GM19099 (cell line): ENCODE measurements around the gene ZNF736.

Source experiments
- POLR2A ChIP-seq: IDR thresholded peaks from 3 replicates; pipeline ENCODE4 v1.6.1; 2011; ENCODE audit warnings: low read depth; ENCODE audit not compliant: insufficient read length; ENCODE audit errors: extremely low read depth

ZNF736 gene

GRCh38 chr7:64313740-64314491 lies at the start of gene ZNF736:
Gene ZNF736, plus strand, starts transcription at chr7:64313961. Its CDS starts 190 bp downstream, at chr7:64314151.
- TF ChIP-seq POLR2A: peak; percentile 90

GRCh38 chr7:64266341-64266919 lies 47.3 kb upstream of the ZNF736 start:
- TF ChIP-seq POLR2A: no peak

GRCh38 chr7:64277630-64278029 lies 36.1 kb upstream of the ZNF736 start:
- no peak for TF ChIP-seq POLR2A

DNA sequence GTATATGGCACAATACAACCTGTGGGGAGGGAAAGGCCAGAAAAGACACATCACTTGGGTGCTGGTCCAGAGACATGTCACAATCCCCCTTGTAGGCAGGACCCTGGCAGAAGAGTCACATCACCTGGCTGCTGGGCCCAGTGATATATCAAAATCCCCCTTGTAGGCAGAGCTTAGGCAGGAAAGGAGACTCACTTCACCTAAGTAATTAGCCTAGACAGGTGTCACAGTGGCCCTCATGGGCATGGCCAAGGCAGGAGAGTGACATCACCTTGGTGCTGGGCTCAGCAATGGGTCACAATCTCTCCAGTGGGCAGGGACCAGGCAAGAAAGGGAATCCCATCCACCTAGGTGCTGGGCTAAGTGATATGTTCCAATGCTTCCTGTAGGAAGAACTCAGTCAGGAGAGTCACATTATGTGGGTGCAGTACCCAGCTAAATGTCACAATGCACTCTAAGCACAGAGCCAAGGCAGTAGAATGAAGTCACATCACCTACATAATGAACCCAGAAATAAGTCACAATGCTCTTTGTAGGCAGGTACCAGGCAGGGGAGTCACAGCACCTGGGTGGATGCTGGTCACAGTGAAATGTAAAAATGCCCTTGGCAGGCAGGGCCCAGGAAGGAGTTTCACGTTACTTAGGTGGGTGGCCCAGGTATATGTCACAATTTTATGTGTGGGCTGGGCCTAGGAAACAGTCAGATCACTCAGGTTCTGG lies 18.9 kb upstream of the ZNF736 start:
- TF ChIP-seq POLR2A: no peak

DNA sequence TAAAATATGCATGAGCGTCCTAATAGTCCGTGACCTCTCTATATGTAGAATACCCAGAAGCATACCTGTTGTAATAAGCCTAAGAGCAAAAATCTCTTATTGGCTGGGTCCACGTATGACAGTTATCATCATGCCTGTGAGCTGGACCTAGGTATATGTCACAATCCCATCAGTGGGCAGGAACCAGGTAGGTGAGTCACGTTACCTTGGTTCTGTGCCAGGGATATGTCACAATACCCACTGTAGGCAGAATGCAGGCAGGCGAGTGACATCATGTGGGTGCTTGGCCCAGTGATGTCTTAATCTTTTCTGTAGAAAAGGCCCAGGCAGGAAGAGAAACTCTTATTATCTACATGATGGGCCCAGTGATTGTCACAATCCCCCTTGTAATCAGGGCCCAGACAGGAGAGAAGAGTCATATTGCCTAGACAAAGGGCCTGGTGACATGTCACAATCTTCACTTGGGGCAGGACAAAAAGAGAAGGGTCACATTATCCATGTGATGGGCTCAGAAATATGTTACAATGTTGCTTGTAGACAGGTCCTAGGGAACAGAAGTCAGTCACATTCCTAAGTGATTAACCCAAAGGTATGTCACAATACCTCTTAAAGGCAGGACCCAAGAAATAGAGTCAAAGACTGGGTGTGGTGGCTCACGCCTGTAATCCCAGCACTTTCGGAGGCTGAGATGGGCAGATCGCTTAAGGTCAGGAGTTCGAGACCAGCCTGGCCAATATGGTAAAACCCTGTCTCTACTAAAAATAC lies 12.9 kb upstream of the ZNF736 start:
- TF ChIP-seq POLR2A: no peak

DNA sequence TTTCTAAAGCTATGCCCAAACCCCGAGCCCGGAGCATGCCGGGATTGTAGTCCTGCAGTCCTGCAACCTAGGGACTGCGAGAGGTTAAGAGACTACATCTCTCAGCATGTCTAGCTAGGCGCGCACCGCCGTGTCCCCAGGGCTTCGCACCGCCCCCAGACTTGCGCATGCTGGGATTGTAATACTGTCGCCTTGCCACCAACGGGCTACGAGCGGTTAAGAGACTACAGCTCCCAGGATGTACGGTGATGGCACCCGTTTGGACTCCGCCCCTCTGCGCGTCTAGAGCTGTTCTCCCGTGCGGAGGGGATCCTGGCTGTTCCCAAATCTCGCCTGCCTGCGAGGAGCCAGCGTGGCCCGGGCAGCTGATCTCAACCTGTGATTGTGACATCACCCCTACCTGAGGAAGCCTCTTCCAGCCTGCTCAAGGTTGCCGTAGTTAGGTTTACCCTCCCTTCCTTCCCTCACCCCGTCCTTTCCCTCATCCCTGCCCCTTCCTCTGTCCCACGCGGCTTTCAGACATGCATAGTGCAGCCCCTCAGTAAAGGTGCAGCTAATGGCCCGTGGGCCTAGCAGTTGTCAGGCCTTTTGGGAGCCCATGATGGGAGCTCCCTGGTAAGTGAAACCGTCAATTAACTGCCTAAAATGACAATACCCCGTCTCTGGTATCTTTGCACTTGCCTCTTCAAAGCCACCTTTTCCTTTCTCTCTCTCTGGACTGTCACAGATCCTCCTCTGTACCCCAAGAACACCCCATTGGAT lies 6.3 kb upstream of the ZNF736 start:
- TF ChIP-seq POLR2A: peak; percentile 62

GRCh38 chr7:64308016-64308270 lies 5.8 kb upstream of the ZNF736 start:
- no peak for TF ChIP-seq POLR2A

- TF ChIP-seq POLR2A: no peak
These were observed 3.3 kb upstream of the ZNF736 start for GRCh38 chr7:64310426-64310825.

DNA sequence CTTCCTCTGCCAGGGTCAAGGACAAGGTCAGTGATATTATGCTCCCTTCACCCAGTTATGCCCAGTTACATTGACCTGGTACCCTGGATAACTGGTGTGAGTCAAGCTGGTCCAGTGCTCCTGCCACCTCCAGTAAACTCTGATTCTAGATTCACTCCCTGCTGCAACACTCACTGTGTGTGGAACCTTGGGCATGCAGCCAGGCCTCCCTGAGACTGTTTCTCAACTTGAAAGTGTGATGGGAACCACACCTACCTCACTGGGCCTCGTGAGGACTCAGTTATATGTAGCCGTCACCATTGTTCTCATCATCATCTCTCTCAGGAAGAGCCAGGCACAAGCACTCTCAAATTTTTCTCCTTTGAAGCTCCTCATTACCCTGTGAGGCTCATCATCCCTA lies 935 bp upstream of the ZNF736 start:
- TF ChIP-seq POLR2A: no peak

- TF ChIP-seq POLR2A: no peak
These were observed 805 bp downstream of the ZNF736 start for GRCh38 chr7:64314566-64314965.

DNA sequence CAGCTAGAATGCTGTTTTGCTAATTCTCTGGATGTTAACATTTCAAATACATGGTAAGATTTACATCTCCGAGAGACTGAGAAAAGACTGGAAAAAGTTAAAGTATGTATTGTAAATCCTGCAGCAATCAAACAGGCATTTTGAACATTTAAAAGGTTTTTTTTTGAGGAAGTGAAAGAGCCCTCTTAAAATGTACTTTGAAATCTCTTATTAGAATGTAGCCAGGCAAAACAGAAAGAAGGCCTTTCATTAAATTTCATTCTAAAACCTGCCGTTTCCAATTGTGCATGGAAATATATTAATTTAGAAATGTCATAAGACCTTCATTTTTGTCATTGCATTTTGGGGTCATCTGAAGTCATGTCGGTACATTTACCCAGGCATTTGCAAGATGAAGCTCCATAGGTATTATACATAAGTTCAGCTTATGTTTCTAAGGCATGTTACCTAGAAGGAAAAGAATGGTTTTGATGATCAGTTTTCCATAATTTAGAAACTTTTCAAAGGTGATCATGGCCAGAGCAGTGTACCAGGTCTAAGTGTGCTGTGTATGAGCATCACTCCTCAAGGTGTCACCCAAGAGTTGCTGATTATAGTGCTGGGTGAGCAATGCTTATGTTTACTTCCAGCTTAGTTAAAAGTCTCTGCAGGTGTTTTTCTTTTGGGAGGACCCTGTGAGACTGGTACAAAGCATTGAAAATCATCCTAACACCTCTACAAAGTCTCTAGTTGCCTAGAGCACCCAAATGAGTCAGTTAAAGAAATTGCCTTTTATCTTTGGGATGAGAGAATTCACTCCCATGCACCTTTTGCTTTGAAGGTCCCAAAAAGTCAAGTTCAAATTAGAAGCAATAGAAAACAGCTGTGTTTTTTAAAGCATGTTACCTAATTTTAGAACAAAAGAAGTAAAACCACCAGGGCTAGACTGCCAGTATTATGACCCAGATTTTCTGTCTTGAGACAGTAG lies 7.1 kb downstream of the ZNF736 start:
- no peak for TF ChIP-seq POLR2A

DNA sequence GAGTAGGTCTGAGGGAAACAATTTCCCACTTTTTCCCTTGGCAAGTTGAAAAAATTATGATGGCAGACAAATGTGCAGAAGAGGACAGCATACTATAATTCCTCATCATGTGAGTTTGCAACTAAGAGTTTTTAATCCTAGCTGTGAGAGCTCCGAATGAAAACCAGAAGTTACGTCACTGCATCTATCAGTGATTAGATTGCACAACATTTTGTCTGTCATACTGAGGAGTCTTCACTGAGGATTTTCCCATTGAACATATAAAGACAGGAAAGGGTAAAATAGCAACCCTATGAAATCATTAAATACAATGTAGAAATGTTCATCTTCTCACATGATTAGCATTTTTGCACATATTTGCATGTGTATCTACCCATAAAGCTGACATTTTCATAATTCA lies 45.8 kb downstream of the ZNF736 start:
- no peak for TF ChIP-seq POLR2A

GRCh38 chr7:64371116-64371515 lies 57.4 kb downstream of the ZNF736 start:
- TF ChIP-seq POLR2A: no peak

GRCh38 chr7:64373017-64373416 lies 59.3 kb downstream of the ZNF736 start:
- no peak for TF ChIP-seq POLR2A
